Neutrophil (primary cell): ENCODE results near the gene ZNF135.

Experiments
- H3K27ac ChIP-seq: fragments of 200-600 bp; sonication (generic); 2 replicates; pipeline ENCODE4 v1.5.1; 2016; ENCODE audit warnings: mild to moderate bottlenecking, moderate library complexity
- H3K27me3 ChIP-seq: fragments of 200-600 bp; sonication (generic); 2 replicates; pipeline ENCODE4 v1.6.0; 2016; ENCODE audit warnings: mild to moderate bottlenecking
- H3K36me3 ChIP-seq: fragments of 200-600 bp; sonication (generic); 2 replicates; pipeline ENCODE4 v1.5.1; 2017
- H3K4me1 ChIP-seq, 2 experiments: fragments of 200-600 bp in 1 of 2; sonication (generic) in 1 of 2; 1 replicate in 1 of 2; 2 replicates in 1 of 2; pipeline versions ENCODE4 v1.5.1 to v1.6.1; 2013 to 2016; ENCODE audit warnings: low read depth in 1 of 2, low read length in 1 of 2, mild to moderate bottlenecking in 1 of 2, moderate library complexity in 1 of 2; ENCODE audit not compliant: control insufficient read depth in 1 of 2, insufficient read depth in 1 of 2
- H3K4me3 ChIP-seq, 2 experiments: fragments of 200-600 bp in 1 of 2; sonication (generic) in 1 of 2; 1 replicate in 1 of 2; 2 replicates in 1 of 2; pipeline ENCODE4 v1.5.1; 2013 to 2016; ENCODE audit warnings: low read depth in 1 of 2, low read length in 1 of 2, mild to moderate bottlenecking in 1 of 2, moderate library complexity in 1 of 2
- H3K9me3 ChIP-seq: fragments of 200-600 bp; sonication (generic); 2 replicates; pipeline ENCODE4 v1.5.1; 2016
- CTCF ChIP-seq: fragments of 200-600 bp; sonication (generic); IDR thresholded peaks from 2 replicates; pipeline ENCODE4 v1.5.1; 2016; ENCODE audit warnings: antibody characterized with exemption

The ZNF135 gene

GRCh38 chr19:58093071-58093470 lies 34.0 kb downstream of the ZNF135 start:
- no peak overlapping the region for H3K27ac ChIP-seq
- H3K9me3 ChIP-seq = peaks cover 10% of the 10 kb centered on the region
- H3K4me3 ChIP-seq = no peak overlapping the region
- no peaks in the 10 kb centered on the region for H3K27me3 ChIP-seq
- H3K36me3 ChIP-seq = no peaks in the 10 kb centered on the region
- H3K4me1 ChIP-seq = peaks cover 0 to 4% of the 10 kb centered on the region in 2 experiments
- no peak for TF ChIP-seq CTCF

- peaks cover 0 to 8% of the 10 kb centered on the region in 2 experiments for H3K4me1 ChIP-seq
- H3K27ac ChIP-seq = no peak overlapping the region
- H3K4me3 ChIP-seq = no peak overlapping the region
- H3K9me3 ChIP-seq = no peaks in the 10 kb centered on the region
- TF ChIP-seq CTCF = no peak
- no peaks in the 10 kb centered on the region for H3K36me3 ChIP-seq
- no peaks in the 10 kb centered on the region for H3K27me3 ChIP-seq
Observed at GRCh38 chr19:58095328-58095727, 36.2 kb downstream of the ZNF135 start.

DNA sequence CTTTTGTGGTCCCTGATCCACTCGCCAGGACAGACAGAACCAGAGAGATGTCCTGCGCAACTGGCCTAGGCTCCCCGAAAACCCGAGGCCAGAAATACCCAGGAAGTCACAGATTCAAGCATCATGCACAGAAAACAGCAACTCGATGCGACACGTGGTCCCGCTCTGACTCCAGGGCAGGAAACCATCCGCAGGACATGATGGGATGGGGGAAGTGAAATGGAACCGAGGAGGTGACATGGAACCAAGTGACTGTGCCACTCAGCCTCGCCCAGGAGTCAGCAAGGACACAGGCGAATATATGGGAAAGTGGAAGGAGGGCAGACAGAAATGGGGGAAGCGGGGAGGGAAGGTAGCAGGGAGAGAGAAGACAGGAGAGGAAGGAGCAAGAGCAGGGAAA lies 37.8 kb downstream of the ZNF135 start:
- H3K27ac ChIP-seq = no peak overlapping the region
- no peak overlapping the region for H3K4me3 ChIP-seq
- TF ChIP-seq CTCF = no peak
- H3K36me3 ChIP-seq = no peaks in the 10 kb centered on the region
- H3K4me1 ChIP-seq = peaks cover 0 to 8% of the 10 kb centered on the region in 2 experiments
- no peaks in the 10 kb centered on the region for H3K27me3 ChIP-seq
- H3K9me3 ChIP-seq = no peaks in the 10 kb centered on the region

DNA sequence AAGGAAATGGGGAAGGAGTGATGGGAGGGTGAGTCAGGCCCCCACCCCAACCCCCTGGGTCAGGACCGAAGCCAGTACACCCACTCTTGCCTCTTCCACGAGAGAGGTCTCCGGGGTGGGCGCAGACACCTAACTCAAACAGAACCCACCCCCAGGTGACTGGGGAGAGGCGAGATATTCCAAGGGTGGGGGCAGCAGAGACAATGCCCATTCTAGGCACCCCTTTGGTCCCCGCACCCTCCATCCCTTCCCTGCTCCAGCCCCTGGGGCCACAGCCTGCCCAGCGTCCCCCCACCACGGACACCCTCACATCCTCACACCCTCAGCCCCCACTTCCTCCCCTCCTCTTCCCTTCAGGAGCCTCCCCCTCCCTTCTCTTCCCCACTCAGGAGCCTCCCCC lies 38.3 kb downstream of the ZNF135 start:
- H3K27ac ChIP-seq = no peak overlapping the region
- H3K27me3 ChIP-seq = no peaks in the 10 kb centered on the region
- TF ChIP-seq CTCF = no peak
- H3K4me1 ChIP-seq = peaks cover 0 to 8% of the 10 kb centered on the region in 2 experiments
- no peaks in the 10 kb centered on the region for H3K36me3 ChIP-seq
- H3K4me3 ChIP-seq = peak overlapping the region; percentile 67 to 68
- no peaks in the 10 kb centered on the region for H3K9me3 ChIP-seq

GRCh38 chr19:58097781-58098681 lies 38.9 kb downstream of the ZNF135 start, which contains the start of gene ZSCAN18:
Gene ZSCAN18 (minus strand): TSS chr19:58098231. CDS start chr19:58090267, 7,964 bp downstream.
- Histone ChIP-seq H3K27me3 (no peaks in the 10 kb centered on the region), H3K4me3 (peak within 1 kb of the TSS; percentile 67 to 68), H3K27ac (peak within 1 kb of the TSS; percentile 81), H3K9me3 (no peaks in the 10 kb centered on the region), H3K36me3 (no peaks in the 10 kb centered on the region), H3K4me1 (peaks cover 0 to 8% of the 10 kb centered on the region in 2 experiments)
- no peak for TF ChIP-seq CTCF
